HFF-Myc (cell line): ENCODE results near the gene E2F1.

ENCODE experiments used
- DNase-seq: peaks from one replicate; pipeline ENCODE4 v3.0.0-alpha.2; 2011; ENCODE audit warnings: low read depth; ENCODE audit errors: extremely low read depth
- H3K4me3 ChIP-seq: replicated peaks from 2 replicates; pipeline ENCODE4 v1.5.1; 2011; ENCODE audit warnings: low read depth, mild to moderate bottlenecking, control low read depth, low read length
- TF ChIP-seq, protein P1 (sequence below): IDR thresholded peaks from 2 replicates; pipeline ENCODE4 v1.5.1; 2012; ENCODE audit warnings: mild to moderate bottlenecking, low read depth, low read length, control low read depth; ENCODE audit errors: missing control alignments

The E2F1 gene

DNA sequence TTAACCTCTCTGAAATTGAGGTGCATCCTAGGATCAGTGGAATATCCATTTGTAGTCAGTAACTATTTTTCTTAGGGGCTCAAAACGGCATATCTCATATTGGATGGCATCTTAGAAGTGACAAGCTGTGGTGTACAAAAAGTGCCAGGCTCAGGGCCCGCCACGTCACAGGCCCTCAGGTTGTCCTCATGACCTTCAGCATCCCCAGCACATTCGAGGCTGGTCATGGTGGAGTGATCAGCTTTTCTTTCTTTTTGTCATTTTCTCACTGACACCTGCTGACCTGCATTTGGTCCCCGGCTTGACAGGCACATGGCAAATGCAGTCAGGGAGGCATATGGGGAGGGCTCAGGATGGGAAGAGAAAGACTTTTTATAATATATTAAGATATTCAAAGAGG, 7.1 kb upstream of the E2F1 start:
- DNase-seq, result no peak
- TF ChIP-seq, protein P1, sequence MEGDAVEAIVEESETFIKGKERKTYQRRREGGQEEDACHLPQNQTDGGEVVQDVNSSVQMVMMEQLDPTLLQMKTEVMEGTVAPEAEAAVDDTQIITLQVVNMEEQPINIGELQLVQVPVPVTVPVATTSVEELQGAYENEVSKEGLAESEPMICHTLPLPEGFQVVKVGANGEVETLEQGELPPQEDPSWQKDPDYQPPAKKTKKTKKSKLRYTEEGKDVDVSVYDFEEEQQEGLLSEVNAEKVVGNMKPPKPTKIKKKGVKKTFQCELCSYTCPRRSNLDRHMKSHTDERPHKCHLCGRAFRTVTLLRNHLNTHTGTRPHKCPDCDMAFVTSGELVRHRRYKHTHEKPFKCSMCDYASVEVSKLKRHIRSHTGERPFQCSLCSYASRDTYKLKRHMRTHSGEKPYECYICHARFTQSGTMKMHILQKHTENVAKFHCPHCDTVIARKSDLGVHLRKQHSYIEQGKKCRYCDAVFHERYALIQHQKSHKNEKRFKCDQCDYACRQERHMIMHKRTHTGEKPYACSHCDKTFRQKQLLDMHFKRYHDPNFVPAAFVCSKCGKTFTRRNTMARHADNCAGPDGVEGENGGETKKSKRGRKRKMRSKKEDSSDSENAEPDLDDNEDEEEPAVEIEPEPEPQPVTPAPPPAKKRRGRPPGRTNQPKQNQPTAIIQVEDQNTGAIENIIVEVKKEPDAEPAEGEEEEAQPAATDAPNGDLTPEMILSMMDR, result no peak
- no peak overlapping the region for H3K4me3 ChIP-seq

GRCh38 chr20:33689973-33690372, 3.8 kb upstream of the E2F1 start:
- TF ChIP-seq, protein P1, result no peak
- H3K4me3 ChIP-seq, result no peak overlapping the region
- DNase-seq, result no peak

DNA sequence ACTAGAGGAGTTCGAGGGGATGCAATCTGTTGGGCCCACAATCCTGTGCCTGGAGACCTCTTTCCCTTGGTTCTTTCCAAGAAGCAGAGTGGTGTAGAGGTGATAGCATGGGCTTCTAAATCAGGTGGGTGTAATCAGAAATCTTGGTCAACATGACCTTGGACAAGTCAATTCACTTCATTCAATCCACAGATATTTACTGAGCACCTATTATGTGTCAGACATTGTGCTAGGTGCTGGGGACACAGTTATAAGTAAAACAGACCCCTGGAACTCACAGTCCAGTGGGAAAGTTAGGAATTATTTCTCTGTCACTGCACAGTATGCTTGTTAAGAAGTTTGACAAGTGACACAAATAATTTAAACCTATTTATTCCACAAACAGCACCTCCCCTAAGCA, 3.3 kb upstream of the E2F1 start:
- no peak for DNase-seq
- TF ChIP-seq, protein P1, result no peak
- no peak overlapping the region for H3K4me3 ChIP-seq

DNA sequence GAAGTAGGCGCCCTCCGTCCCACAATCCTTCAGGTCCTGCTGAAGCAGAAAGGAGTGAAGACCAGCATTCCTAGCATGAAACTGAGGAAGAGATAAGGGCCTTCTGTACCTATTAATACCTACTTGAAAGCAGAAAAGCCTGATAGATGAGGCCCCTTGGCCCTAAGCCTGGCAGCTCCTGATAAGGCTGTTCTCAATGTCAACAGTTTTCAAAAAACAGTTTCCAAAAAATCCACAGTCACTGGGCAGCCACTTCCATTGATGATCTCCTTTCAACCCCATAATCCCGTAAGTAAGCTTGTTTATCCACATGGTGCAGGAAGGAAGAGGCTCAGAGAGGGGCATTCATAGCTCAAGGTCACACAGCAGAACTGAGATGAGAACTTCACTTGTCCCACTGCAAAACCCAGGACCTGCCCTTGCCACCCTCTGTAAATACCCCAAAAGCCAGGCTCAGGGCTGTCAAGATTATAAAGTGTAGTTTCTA, 2.8 kb upstream of the E2F1 start:
- DNase-seq, result no peak
- TF ChIP-seq, protein P1, result no peak

GRCh38 chr20:33687993-33688937, 2.1 kb upstream of the E2F1 start:
- no peak for DNase-seq
- no peak overlapping the region for H3K4me3 ChIP-seq
- TF ChIP-seq, protein P1, result no peak

More for the DNA sequence above, 2.8 kb upstream of the E2F1 start:
- no peak overlapping the region for H3K4me3 ChIP-seq

DNA sequence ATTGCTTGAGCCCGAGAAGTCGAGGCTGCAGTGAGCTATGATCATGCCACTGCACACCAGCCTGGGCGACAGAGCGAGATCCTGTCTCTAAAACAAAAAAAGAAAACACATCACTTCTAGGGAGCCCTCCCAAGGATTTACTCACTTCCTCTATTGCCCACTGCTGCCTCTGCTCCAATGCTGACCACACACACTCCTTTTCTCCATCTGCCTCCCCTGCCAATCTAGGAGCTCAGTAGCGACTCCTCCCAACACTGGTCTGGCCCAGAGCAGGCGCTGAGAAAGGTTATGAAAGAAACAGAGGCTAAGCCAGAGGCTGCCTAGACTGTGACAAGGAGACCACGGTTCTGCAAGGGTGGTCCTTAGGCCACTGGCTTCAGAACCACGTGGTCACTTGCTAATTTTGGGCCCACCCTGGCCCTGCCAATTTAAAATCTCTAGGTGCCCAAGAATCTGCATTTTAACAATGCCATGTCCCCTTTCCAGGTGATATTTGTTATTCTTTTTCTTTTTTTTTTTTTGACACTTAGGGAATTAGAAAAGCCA, 1.3 kb upstream of the E2F1 start:
- no peak for DNase-seq
- TF ChIP-seq, protein P1, result no peak
- H3K4me3 ChIP-seq, result no peak overlapping the region
